H9 (cell line): ENCODE data around the gene CCDC69. TPM values are rescaled to one million over a fixed set of nuclear protein-coding genes. Genes with fewer than 3 reads are reported as not detected.

ENCODE experiments used
- DNase-seq: peaks from one replicate; pipeline ENCODE4 v3.0.0-alpha.2; 2017
- H2AFZ ChIP-seq: one replicate; pipeline ENCODE4 v1.6.1; 2013; ENCODE audit warnings: mild to moderate bottlenecking, low read length, control low read depth, moderate library complexity
- H2AK5ac ChIP-seq: 2 replicates; pipeline ENCODE4 v1.6.1; 2013; ENCODE audit warnings: low read length, control low read depth, mixed read lengths; ENCODE audit not compliant: insufficient read length
- H2BK120ac ChIP-seq: one replicate; pipeline ENCODE4 v1.6.1; 2013; ENCODE audit warnings: low read depth, mild to moderate bottlenecking, low read length, control low read depth, inconsistent platforms; ENCODE audit not compliant: poor library complexity, severe bottlenecking
- H2BK12ac ChIP-seq: 2 replicates; pipeline ENCODE4 v1.6.1; 2013; ENCODE audit warnings: low read length, control low read depth, mixed read lengths, low read depth; ENCODE audit not compliant: insufficient read length
- H2BK15ac ChIP-seq: 2 replicates; pipeline ENCODE4 v1.6.1; 2013; ENCODE audit warnings: low read depth, low read length, control low read depth
- H2BK20ac ChIP-seq: one replicate; pipeline ENCODE4 v1.6.1; 2013; ENCODE audit warnings: low read depth, mild to moderate bottlenecking, low read length, control low read depth, inconsistent platforms; ENCODE audit not compliant: poor library complexity, severe bottlenecking
- H2BK5ac ChIP-seq: 2 replicates; pipeline ENCODE4 v1.6.1; 2013; ENCODE audit warnings: low read length, control low read depth, mixed read lengths; ENCODE audit not compliant: insufficient read length
- H3K14ac ChIP-seq: 2 replicates; pipeline ENCODE4 v1.6.1; 2013; ENCODE audit warnings: low read length, control low read depth; ENCODE audit not compliant: insufficient read depth
- H3K18ac ChIP-seq: 2 replicates; pipeline ENCODE4 v1.6.1; 2013; ENCODE audit warnings: low read depth, mild to moderate bottlenecking, mixed read lengths, low read length, control low read depth; ENCODE audit not compliant: insufficient read length
- H3K23ac ChIP-seq: 2 replicates; pipeline ENCODE4 v1.6.1; 2013; ENCODE audit warnings: low read length, control low read depth, mixed read lengths, low read depth; ENCODE audit not compliant: insufficient read length
- H3K23me2 ChIP-seq: 2 replicates; pipeline ENCODE4 v1.6.1; 2013; ENCODE audit warnings: low read depth, mild to moderate bottlenecking, mixed read lengths, low read length, control low read depth; ENCODE audit not compliant: insufficient read length, poor library complexity, severe bottlenecking
- H3K27ac ChIP-seq: 2 replicates; pipeline ENCODE4 v1.5.1; 2013; ENCODE audit warnings: low read length, control low read depth, mixed read lengths, low read depth; ENCODE audit not compliant: insufficient read length
- H3K27me3 ChIP-seq: 2 replicates; pipeline ENCODE4 v1.6.1; 2013; ENCODE audit warnings: low read length, control low read depth, inconsistent platforms; ENCODE audit not compliant: insufficient read depth
- H3K4ac ChIP-seq: 2 replicates; pipeline ENCODE4 v1.6.1; 2013; ENCODE audit warnings: low read depth, mild to moderate bottlenecking, control low read depth, inconsistent platforms, low read length, moderate library complexity
- H3K4me1 ChIP-seq: 2 replicates; pipeline ENCODE4 v1.6.1; 2013; ENCODE audit warnings: low read length, control low read depth, inconsistent platforms; ENCODE audit not compliant: insufficient read depth
- H3K4me2 ChIP-seq: 2 replicates; pipeline ENCODE4 v1.6.1; 2013; ENCODE audit warnings: low read length, control low read depth, mixed read lengths; ENCODE audit not compliant: insufficient read length, insufficient read depth
- H3K56ac ChIP-seq: 2 replicates; pipeline ENCODE4 v1.6.1; 2013; ENCODE audit warnings: low read depth, mild to moderate bottlenecking, mixed read lengths, low read length, control low read depth; ENCODE audit not compliant: insufficient read length
- H3K79me1 ChIP-seq: 2 replicates; pipeline ENCODE4 v1.6.1; 2013; ENCODE audit warnings: low read depth, mild to moderate bottlenecking, moderate library complexity, low read length, control low read depth, inconsistent platforms; ENCODE audit not compliant: insufficient read depth, poor library complexity, severe bottlenecking
- H3K79me2 ChIP-seq: 2 replicates; pipeline ENCODE4 v1.6.1; 2013; ENCODE audit warnings: low read length, control low read depth, inconsistent platforms; ENCODE audit not compliant: insufficient read depth
- H3K9ac ChIP-seq: 2 replicates; pipeline ENCODE4 v1.6.1; 2013; ENCODE audit warnings: low read length, control low read depth, mixed read lengths; ENCODE audit not compliant: insufficient read length; ENCODE audit errors: extremely low read depth
- H3K9me3 ChIP-seq: one replicate; pipeline ENCODE4 v1.6.1; 2013; ENCODE audit warnings: low read depth, low read length, inconsistent platforms; ENCODE audit not compliant: control insufficient read depth
- H3T11ph ChIP-seq: one replicate; pipeline ENCODE4 v1.6.1; 2013; ENCODE audit warnings: mild to moderate bottlenecking, low read length, control low read depth, inconsistent platforms
- H4K20me1 ChIP-seq: one replicate; pipeline ENCODE4 v1.6.1; 2013; ENCODE audit not compliant: control insufficient read depth, insufficient read length, insufficient read depth
- H4K5ac ChIP-seq: 2 replicates; pipeline ENCODE4 v1.6.1; 2013; ENCODE audit warnings: low read depth, mild to moderate bottlenecking, mixed read lengths, low read length, control low read depth; ENCODE audit not compliant: insufficient read length
- H4K8ac ChIP-seq: replicated peaks from 2 replicates; pipeline ENCODE4 v1.6.1; 2013; ENCODE audit warnings: low read length, control low read depth, mixed read lengths, low read depth; ENCODE audit not compliant: insufficient read length
- H4K91ac ChIP-seq: 2 replicates; pipeline ENCODE4 v1.6.1; 2013; ENCODE audit warnings: low read depth, mild to moderate bottlenecking, moderate library complexity, mixed read lengths, low read length, control low read depth; ENCODE audit not compliant: insufficient read length
- H3K27ac Mint-ChIP-seq, 3 experiments: 2 replicates in 2 of 3; 3 replicates in 1 of 3; pipeline ENCODE4 v1.8.0; 2020 to 2021; ENCODE audit warnings: mixed read lengths in 3 of 3, mild to moderate bottlenecking in 1 of 3, moderate library complexity in 1 of 3
- H3K27me3 Mint-ChIP-seq: 2 replicates; pipeline ENCODE4 v1.8.0; 2021; ENCODE audit warnings: low read depth, mild to moderate bottlenecking, moderate library complexity, mixed read lengths
- H3K36me3 Mint-ChIP-seq, 3 experiments: 2 replicates in 2 of 3; 3 replicates in 1 of 3; pipeline ENCODE4 v1.8.0; 2020 to 2021; ENCODE audit warnings: low read depth in 3 of 3, mixed read lengths in 3 of 3; ENCODE audit not compliant: insufficient read depth in 1 of 3
- H3K4me1 Mint-ChIP-seq, 2 experiments: 2 replicates each; pipeline ENCODE4 v1.8.0; 2020; ENCODE audit warnings: mixed read lengths in 2 of 2
- H3K4me3 Mint-ChIP-seq, 2 experiments: 2 replicates in 1 of 2; 3 replicates in 1 of 2; pipeline ENCODE4 v1.8.0; 2020 to 2021; ENCODE audit warnings: mild to moderate bottlenecking in 2 of 2, mixed read lengths in 2 of 2, moderate library complexity in 1 of 2
- H3K9me3 Mint-ChIP-seq, 2 experiments: 2 replicates in 1 of 2; 3 replicates in 1 of 2; pipeline ENCODE4 v1.8.0; 2020; ENCODE audit warnings: mild to moderate bottlenecking in 2 of 2, mixed read lengths in 2 of 2, moderate library complexity in 1 of 2
- CTCF ChIP-seq: fragments of 200-600 bp; sonication (generic); conservative IDR thresholded peaks from 3 replicates; pipeline ENCODE4 v1.8.0; 2021; ENCODE audit warnings: antibody characterized with exemption, mild to moderate bottlenecking
- WGBS: extraction: QIAGEN DNeasy Blood & Tissue Kit; methylation state at CpG from one replicate; pipeline ENCODE4 v1.1.7; 2013; ENCODE audit warnings: missing lambda C conversion rate, low lambda C conversion rate, mixed read lengths; ENCODE audit not compliant: insufficient read length; ENCODE audit errors: extremely low coverage; 5-methylcytosine and 5-hydroxymethylcytosine counted together
- total RNA-seq: library from RNA; stranded (reverse); gene quantifications from 2 replicates; pipeline ENCODE4 v1.2.1, GENCODE V29; 2021

CCDC69 gene
- total RNA-seq, 1 experiment from 2014 or later, result 5.3 TPM

- Histone ChIP-seq H3K4ac (no peak overlapping the region), H2BK15ac (no peak overlapping the region), H2BK5ac (no peak overlapping the region), H3K23ac (no peak overlapping the region), H3K4me2 (no peak overlapping the region), H3K27me3 (no peaks in the 10 kb centered on the region), H4K8ac (no peak overlapping the region), H3K23me2 (no peaks in the 10 kb centered on the region), H3K18ac (no peak overlapping the region), H3T11ph (no peak overlapping the region), H3K56ac (no peak overlapping the region), H2BK20ac (no peak overlapping the region), H2BK120ac (no peak overlapping the region), H3K79me2 (no peaks in the 10 kb centered on the region), H4K5ac (no peak overlapping the region), H3K9ac (no peak overlapping the region), H3K79me1 (no peaks in the 10 kb centered on the region), H2AK5ac (no peak overlapping the region), H2AFZ (no peak overlapping the region), H3K27ac (no peak overlapping the region), H3K4me1 (peaks cover 2% of the 10 kb centered on the region; the same call in 1 of the 2 replicates), H3K9me3 (no peaks in the 10 kb centered on the region), H2BK12ac (no peak overlapping the region), H4K91ac (no peak overlapping the region), H4K20me1 (no peaks in the 10 kb centered on the region), H3K14ac (no peak overlapping the region)
- Mint-ChIP-seq H3K4me1 (peaks cover 7 to 11% of the 10 kb centered on the region in 2 experiments; a peak in 3 of 4 replicates), H3K36me3 (no peaks in the 10 kb centered on the region; a peak in 1 of 7 replicates), H3K9me3 (no peaks in the 10 kb centered on the region), H3K4me3 (no peak overlapping the region), H3K27ac (no peak overlapping the region), H3K27me3 (no peaks in the 10 kb centered on the region)
- no peak for DNase-seq
- WGBS, result no CpG with 5 or more reads among the region's 2 CpGs
- no peak for TF ChIP-seq CTCF
These were observed 8.4 kb downstream of the CCDC69 start for GRCh38 chr5:151215546-151215880.
